ENCODE measurements around the gene HIVEP2. TPM values are rescaled to one million over a fixed set of nuclear protein-coding genes. Genes with fewer than 3 reads are reported as not detected.

The HIVEP2 gene
- total RNA-seq, 2 donors from 2014 or later: 28.4 to 30.8 TPM

DNA sequence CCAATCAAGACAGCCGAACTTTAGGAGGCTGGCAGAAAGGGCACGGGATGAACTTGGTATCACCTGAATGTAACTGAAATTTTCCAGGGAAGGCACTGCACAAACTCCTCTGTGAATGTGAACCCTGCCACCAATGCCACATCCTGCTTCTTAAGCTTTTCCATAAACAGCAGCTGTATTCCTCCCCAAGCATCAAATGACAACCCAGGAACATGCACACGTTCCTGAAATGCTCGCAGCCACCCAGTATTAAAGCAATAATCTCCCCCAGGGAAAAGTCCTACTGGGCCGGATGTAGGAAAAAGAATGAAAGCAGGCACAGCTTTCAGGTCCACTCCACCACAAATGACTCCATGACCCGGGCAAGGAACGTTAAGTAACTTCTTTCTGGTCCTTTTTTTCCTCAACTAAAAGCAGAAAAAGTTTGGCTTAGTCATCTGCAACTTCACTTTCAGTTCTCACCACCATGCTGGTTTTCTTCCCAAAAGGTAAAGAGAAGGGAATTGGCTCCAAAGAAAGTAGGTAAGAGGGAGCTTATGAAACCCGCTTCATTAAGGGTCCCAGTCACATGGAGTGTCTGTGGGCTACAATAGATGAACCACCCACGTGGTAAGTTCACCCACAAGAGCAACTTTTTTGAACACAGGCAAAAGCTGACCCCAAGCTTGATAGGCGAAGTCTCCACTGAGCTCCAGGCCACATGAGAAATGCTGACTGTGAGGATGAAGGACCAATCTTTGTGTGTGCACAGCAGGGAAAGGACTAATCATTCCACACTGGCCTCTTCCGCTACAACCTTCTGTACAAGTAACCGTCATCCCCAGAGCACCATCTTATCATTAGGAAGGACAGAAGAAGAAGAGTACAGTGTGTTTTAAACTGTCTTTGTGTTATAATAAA lies 90.1 kb downstream of the HIVEP2 start:
- intact Hi-C loops (cut with DNase I): no loop called here
- no peak for DNase-seq (ENCODE audit: low spot score)

- no peak for DNase-seq (ENCODE audit: low spot score)
- intact Hi-C loops (cut with DNase I): no loop called here
Measured at GRCh38 chr6:142853244-142854180, 91.5 kb downstream of the HIVEP2 start.

- intact Hi-C loops (cut with DNase I): no loop called here
- no peak for DNase-seq (ENCODE audit: low spot score)
Measured at GRCh38 chr6:142851601-142852000, 93.4 kb downstream of the HIVEP2 start.

- intact Hi-C loops (cut with DNase I): no loop called here
- no peak for DNase-seq (ENCODE audit: low spot score)
Measured at GRCh38 chr6:142850679-142851423, 94.1 kb downstream of the HIVEP2 start.

DNA sequence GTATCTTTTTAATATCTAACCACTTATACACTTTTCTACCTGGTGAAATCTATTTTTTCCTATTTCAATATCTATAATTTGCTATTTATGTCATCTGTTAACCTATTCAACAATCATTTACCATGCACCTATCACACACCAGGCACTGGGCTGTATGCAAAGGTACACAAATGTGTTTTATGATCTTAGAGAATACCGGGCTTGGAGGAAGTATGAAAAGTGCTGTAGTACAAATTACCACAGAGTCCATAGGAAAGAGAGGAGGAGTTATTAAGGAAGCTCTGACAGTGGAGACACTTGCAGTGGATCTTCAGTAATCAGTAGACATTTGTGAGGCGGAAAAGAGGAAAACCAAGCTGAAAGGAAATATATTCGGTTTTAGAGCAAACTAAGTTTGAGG lies 96.0 kb downstream of the HIVEP2 start:
- intact Hi-C loops (cut with DNase I): loop anchor here in 1 of 2 donors (10.0 kb wide), 1 partner anchor 96 kb away; the partner anchor contains the start of gene HIVEP2
- DNase-seq (ENCODE audit: low spot score): no peak

- intact Hi-C loops (cut with DNase I): loop anchor here in 1 of 2 donors (10.0 kb wide), 1 partner anchor 97 kb away; the partner anchor contains the start of gene HIVEP2
- no peak for DNase-seq (ENCODE audit: low spot score)
Measured at GRCh38 chr6:142848156-142848555, 96.8 kb downstream of the HIVEP2 start.

DNA sequence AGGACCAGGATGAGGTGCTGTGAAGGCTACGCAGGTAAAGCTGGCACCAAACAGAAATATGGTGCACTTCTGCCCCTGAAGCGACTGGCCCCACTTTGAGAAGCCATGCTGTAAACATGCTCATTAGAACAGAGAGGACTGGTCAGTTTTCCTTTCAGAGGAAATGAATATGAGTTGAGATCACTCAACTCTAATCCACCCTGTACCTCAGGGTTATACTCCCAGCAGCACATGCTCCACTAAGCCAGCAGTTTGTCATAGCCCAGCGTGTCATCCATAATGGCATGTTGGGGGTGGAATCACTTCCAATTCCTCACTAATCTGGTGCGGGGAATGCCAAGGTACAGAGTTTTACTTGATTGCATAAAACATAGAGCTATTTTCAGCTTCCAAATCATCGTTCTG lies 98.1 kb downstream of the HIVEP2 start:
- intact Hi-C loops (cut with DNase I): loop anchor here in 1 of 2 donors (10.0 kb wide), 1 partner anchor 98 kb away; the partner anchor contains the start of gene HIVEP2
- no peak for DNase-seq (ENCODE audit: low spot score)

DNA sequence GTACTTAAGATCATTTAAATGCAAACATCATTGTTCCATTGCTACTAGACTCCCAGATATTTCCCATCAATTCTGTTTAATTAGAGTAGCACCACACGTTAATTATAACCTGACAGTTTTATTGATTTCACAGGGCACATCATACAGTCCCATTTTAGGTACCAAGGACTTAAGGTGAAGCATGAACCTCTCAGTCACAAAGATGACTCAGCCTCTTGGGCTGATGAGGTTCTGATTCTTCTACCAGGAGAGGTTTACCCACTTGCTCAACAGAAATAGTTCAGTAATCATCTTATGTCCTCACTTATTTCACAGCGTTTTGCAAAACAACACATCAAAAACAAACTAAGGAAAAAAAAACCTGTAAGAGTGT lies 98.5 kb downstream of the HIVEP2 start:
- DNase-seq (ENCODE audit: low spot score): no peak
- intact Hi-C loops (cut with DNase I): loop anchor here in 1 of 2 donors (10.0 kb wide), 1 partner anchor 98 kb away; the partner anchor contains the start of gene HIVEP2

DNA sequence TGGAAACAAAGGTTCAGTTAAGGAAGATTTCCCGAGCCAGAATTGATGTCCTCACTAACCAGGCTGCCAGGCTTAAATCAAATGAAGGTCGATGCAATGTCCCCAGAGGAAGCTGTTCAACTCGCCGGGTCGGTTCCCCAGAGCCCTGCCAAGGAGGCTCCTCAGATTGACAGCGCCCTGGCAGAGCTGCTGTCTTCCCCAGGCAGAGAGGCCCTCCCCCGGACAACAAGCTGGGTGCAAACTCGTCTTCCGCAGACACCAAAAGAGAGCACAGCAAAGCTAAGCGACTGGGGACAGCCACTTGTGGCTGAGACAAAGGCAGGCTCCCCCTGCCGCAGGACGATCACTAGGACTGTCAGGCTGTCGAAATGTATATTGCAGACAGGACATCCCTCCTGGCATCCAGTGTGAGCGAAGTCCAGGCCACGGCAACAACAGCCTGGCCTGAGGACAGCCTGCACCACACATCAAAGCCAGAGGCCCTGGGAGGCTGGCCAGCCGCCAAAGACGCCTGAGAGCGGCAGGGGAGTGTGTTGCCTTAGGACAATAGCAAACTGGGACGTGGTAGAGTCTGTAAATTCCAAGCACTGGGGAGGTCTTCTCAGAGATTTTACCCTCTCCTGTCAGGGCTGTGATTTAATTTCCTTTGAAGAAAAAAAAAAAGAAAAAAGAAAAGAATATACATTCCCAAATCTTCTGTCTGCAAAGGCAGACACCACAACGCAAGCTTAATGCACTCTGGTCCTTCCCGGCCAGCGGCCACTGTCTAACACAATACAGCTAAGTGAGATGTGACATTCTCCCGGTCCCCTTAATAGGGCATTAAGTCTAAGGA lies 99.1 kb downstream of the HIVEP2 start:
- DNase-seq (ENCODE audit: low spot score): peak; percentile 90
- intact Hi-C loops (cut with DNase I): loop anchor here in 1 of 2 donors (10.0 kb wide), 1 partner anchor 99 kb away; the partner anchor contains the start of gene HIVEP2

- no peak for DNase-seq (ENCODE audit: low spot score)
- intact Hi-C loops (cut with DNase I): loop anchor here in 1 of 2 donors (10.0 kb wide), 1 partner anchor 100 kb away; the partner anchor contains the start of gene HIVEP2
Measured at GRCh38 chr6:142845143-142845571, 99.8 kb downstream of the HIVEP2 start.

DNA sequence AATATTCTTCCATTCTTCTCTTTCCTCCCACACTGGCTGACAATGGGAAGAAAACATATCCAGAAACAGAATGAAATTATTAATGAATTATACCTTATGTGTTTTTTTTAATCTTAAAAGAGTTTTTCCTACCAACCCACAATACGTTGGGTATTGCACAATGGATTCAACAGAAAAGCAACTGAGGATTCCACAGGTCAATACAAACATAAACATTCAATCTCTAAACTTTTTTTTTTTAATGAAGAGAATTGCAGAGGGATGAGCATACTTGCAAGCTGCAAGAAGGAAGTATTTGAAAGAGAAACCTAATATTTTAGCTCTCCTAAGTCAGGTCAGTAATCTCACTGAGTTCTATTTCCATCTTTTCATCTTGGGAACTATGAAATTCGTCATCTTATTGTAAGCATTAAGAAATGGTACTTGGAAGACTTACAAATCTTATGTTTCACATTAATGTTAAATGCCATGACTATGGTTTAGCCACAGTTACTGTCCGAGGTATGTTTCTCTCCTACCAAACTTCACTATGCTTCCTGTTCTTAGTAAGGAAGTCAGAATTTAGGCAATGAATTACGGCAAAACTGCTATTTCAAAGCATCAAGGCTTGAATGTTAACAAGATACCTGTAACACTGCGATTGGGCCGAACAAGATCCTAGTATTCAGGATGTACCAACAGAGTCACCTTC lies 100.8 kb downstream of the HIVEP2 start:
- no peak for DNase-seq (ENCODE audit: low spot score)
- intact Hi-C loops (cut with DNase I): loop anchor here in 1 of 2 donors (10.0 kb wide), 1 partner anchor 101 kb away; the partner anchor contains the start of gene HIVEP2

- no peak for DNase-seq (ENCODE audit: low spot score)
- intact Hi-C loops (cut with DNase I): loop anchor here in 1 of 2 donors (10.0 kb wide), 1 partner anchor 101 kb away; the partner anchor contains the start of gene HIVEP2
Measured at GRCh38 chr6:142843361-142843760, 101.6 kb downstream of the HIVEP2 start.

DNA sequence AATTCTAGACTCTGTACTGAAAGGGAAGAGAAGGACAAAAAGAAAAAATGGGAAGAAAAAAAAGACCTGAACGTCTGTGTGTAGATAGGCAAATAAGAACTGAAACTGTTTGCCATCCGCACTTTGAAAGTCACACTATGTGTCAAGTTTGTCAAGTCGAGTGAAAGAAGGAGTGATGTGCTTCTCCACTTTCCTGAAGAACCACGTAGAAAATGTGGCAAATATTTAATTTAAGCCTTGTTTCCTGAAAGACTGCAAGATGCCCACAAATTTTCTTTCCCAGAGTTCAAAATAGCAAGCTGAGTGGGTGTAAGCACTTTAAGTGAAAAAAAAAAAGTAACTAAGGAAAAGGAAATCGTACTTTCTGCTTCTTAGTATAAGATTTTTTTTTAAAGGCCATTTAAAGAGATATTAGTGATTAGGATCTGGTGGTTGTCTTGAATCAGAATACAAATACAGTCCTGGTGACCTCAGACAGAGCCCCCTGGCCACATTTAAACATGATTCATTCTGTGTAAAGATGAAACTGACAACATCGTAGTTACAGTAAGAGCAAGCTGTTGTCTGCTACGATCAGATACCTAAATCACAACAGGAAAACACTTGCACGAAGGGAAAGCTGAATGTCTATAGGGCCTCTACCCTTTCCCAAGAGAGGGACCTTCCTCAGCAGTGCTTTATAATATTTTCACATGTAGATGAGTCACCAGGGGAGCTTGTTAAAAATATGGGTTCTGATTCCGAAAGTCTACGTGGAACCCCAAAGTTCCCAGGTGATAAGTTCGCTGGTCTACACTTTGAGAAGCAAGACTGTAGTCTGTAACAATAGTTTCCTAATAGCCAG lies 102.3 kb downstream of the HIVEP2 start:
- no peak for DNase-seq (ENCODE audit: low spot score)
- intact Hi-C loops (cut with DNase I): loop anchor here in 1 of 2 donors (10.0 kb wide), 1 partner anchor 102 kb away; the partner anchor contains the start of gene HIVEP2

DNA sequence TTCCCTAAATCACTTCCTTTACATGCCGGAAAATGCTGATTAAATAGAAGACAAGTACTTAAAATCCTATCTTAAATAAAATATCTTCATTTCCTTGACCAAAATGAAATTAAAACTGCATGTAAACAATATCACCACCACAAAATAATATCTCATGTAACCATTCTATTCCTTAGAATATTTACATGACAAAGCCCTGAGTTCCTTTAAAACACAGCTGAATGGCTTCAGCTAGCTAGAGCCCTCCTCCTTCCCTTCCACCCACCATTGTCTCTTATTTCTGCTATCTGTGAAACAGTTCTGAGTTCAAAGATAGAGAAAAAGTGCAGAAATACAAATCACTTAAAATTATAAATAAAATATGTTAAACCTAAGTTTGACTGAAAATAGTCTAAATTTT lies 103.1 kb downstream of the HIVEP2 start:
- intact Hi-C loops (cut with DNase I): loop anchor here in 1 of 2 donors (10.0 kb wide), 1 partner anchor 103 kb away; the partner anchor contains the start of gene HIVEP2
- no peak for DNase-seq (ENCODE audit: low spot score)

DNA sequence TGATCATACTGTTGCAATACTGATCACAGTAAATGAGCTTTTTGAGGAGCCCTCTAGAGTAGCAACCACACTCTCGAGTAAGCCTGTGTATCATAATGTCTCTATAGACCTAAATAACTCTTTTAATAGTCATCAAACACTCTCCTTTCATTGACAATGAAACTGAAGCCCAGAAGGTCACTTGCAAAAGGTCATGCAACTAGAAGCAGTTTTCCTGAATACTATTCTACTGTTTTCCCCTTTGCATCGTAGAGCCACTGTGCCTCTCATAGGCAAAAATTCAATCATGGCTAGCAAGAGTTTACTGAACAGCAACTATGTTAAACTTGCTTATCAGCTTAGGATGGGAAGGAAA lies 105.3 kb downstream of the HIVEP2 start:
- intact Hi-C loops (cut with DNase I): loop anchor here in 1 of 2 donors (10.0 kb wide), 2 partner anchors 105 to 365 kb away; partner anchors contain the start of gene HIVEP2
- DNase-seq (ENCODE audit: low spot score): no peak

Measured in posterior vena cava (tissue), 2 donors.